ENCODE data around the gene CCDC159. TPM values are rescaled to one million over a fixed set of nuclear protein-coding genes. Genes with fewer than 3 reads are reported as not detected.
"Not testable (repeated sequence)": the region's sequence is repeated elsewhere in the genome, so short reads cannot be mapped to it uniquely, and the experiment has no call there.

The CCDC159 gene
- total RNA-seq, 1 donor = 6.0 TPM

- H3K4me3 ChIP-seq (ENCODE audit: low read depth, low read length) = no peak overlapping the region
- no peak for TF ChIP-seq CTCF (IDR thresholded peaks at IDR 0.05; ENCODE audit: insufficient read depth, low read depth, low read length)
- DNase-seq (ENCODE audit: low read depth) = no peak
Observed at GRCh38 chr19:11377756-11378155, 31.4 kb downstream of the CCDC159 start.

GRCh38 chr19:11378319-11379189 is 32.2 kb downstream of the CCDC159 start:
- DNase-seq (ENCODE audit: low read depth) = peak; percentile 37
- no peak overlapping the region for H3K4me3 ChIP-seq (ENCODE audit: low read depth, low read length)
- peak; percentile 77 for TF ChIP-seq CTCF (IDR thresholded peaks at IDR 0.05; ENCODE audit: insufficient read depth, low read depth, low read length)

GRCh38 chr19:11379269-11379845 is 33.0 kb downstream of the CCDC159 start:
- not testable (repeated sequence) for DNase-seq (ENCODE audit: low read depth)

GRCh38 chr19:11379857-11380350 is 33.6 kb downstream of the CCDC159 start:
- TF ChIP-seq CTCF (IDR thresholded peaks at IDR 0.05; ENCODE audit: insufficient read depth, low read depth, low read length) = no peak
- DNase-seq (ENCODE audit: low read depth) = no peak
- no peak overlapping the region for H3K4me3 ChIP-seq (ENCODE audit: low read depth, low read length)

More at GRCh38 chr19:11379269-11379845, 33.0 kb downstream of the CCDC159 start:
- not testable (repeated sequence) for H3K4me3 ChIP-seq (ENCODE audit: low read depth, low read length)

GRCh38 chr19:11380653-11381537 is 34.6 kb downstream of the CCDC159 start:
- peak; percentile 54 for TF ChIP-seq CTCF (IDR thresholded peaks at IDR 0.05; ENCODE audit: insufficient read depth, low read depth, low read length)
- DNase-seq (ENCODE audit: low read depth) = peak; percentile 92
- H3K4me3 ChIP-seq (ENCODE audit: low read depth, low read length) = peak overlapping the region; percentile 66

- peak overlapping the region; percentile 62 for H3K4me3 ChIP-seq (ENCODE audit: low read depth, low read length)
- DNase-seq (ENCODE audit: low read depth) = peak; percentile 42
- TF ChIP-seq CTCF (IDR thresholded peaks at IDR 0.05; ENCODE audit: insufficient read depth, low read depth, low read length) = peak; percentile 79
Observed at GRCh38 chr19:11382898-11383705, 36.8 kb downstream of the CCDC159 start.
